SK-N-SH treated with all-trans-retinoic acid at 6 μM for 48 hours (cell line): ENCODE measurements around the gene RAB36.

Source experiments
- ATAC-seq: fragments of 200-7000 bp; cut with Tn5 transposase; 3 replicates; pipeline ENCODE4 v1.9.1; 2020; ENCODE audit warnings: mild to moderate bottlenecking, moderate library complexity
- BACH2 ChIP-seq: fragments of 250-450 bp; sonication (Bioruptor Pico); IDR thresholded peaks from 2 replicates; pipeline ENCODE4 v1.9.0; 2021; ENCODE audit warnings: mild to moderate bottlenecking, borderline replicate concordance
- CREB5 ChIP-seq: fragments of 250-450 bp; sonication (Bioruptor Pico); IDR thresholded peaks from 2 replicates; pipeline ENCODE4 v1.5.1; 2020; ENCODE audit warnings: low read depth, mild to moderate bottlenecking, moderate library complexity
- CSDC2 ChIP-seq: fragments of 250-450 bp; sonication (Bioruptor Pico); IDR thresholded peaks from 2 replicates; pipeline ENCODE4 v1.5.0; 2020; ENCODE audit warnings: mild to moderate bottlenecking, moderate library complexity
- ESRRG ChIP-seq: fragments of 250-450 bp; sonication (Bioruptor Pico); IDR thresholded peaks from 2 replicates; pipeline ENCODE4 v1.6.1; 2021; ENCODE audit warnings: mild to moderate bottlenecking
- GLIS3 ChIP-seq: fragments of 250-450 bp; sonication (Bioruptor Pico); IDR thresholded peaks from 2 replicates; pipeline ENCODE4 v1.5.0; 2020; ENCODE audit warnings: mild to moderate bottlenecking, moderate library complexity
- ISL1 ChIP-seq: fragments of 250-450 bp; sonication (Bioruptor Pico); IDR thresholded peaks from 2 replicates; pipeline ENCODE4 v2.1.2; 2022; ENCODE audit warnings: mild to moderate bottlenecking, moderate library complexity
- OSR1 ChIP-seq: fragments of 250-450 bp; sonication (Bioruptor Pico); IDR thresholded peaks from 2 replicates; pipeline ENCODE4 v1.8.0; 2022; ENCODE audit warnings: moderate library complexity, mild to moderate bottlenecking, inconsistent platforms
- POU6F1 ChIP-seq: fragments of 250-450 bp; sonication (Bioruptor Pico); IDR thresholded peaks from 2 replicates; pipeline ENCODE4 v1.8.0; 2021; ENCODE audit warnings: low read depth, mild to moderate bottlenecking, moderate library complexity, borderline replicate concordance
- RARB ChIP-seq: fragments of 250-450 bp; sonication (Bioruptor Pico); IDR thresholded peaks from 2 replicates; pipeline ENCODE4 v1.8.0; 2021; ENCODE audit warnings: mild to moderate bottlenecking, moderate library complexity
- SNAI2 ChIP-seq: fragments of 250-450 bp; sonication (Bioruptor Pico); IDR thresholded peaks from 2 replicates; pipeline ENCODE4 v1.5.0; 2020; ENCODE audit warnings: mild to moderate bottlenecking, moderate library complexity
- TOX ChIP-seq: fragments of 250-450 bp; sonication (Bioruptor Pico); IDR thresholded peaks from 2 replicates; pipeline ENCODE4 v1.8.0; 2021; ENCODE audit warnings: mild to moderate bottlenecking, moderate library complexity, borderline replicate concordance
- ZC3H10 ChIP-seq: fragments of 250-450 bp; sonication (Bioruptor Pico); IDR thresholded peaks from 2 replicates; pipeline ENCODE4 v1.5.1; 2021; ENCODE audit warnings: mild to moderate bottlenecking, moderate library complexity
- ZFP3 ChIP-seq: fragments of 250-450 bp; sonication (Bioruptor Pico); IDR thresholded peaks from 2 replicates; pipeline ENCODE4 v1.5.0; 2020; ENCODE audit warnings: mild to moderate bottlenecking, moderate library complexity
- ZFP30 ChIP-seq: fragments of 450-650 bp; formaldehyde crosslinking; IDR thresholded peaks from 2 replicates; pipeline ENCODE4 v1.5.0; 2022; ENCODE audit warnings: mild to moderate bottlenecking, moderate library complexity
- ZNF565 ChIP-seq: fragments of 450-650 bp; formaldehyde crosslinking; conservative IDR thresholded peaks from 2 replicates; pipeline ENCODE4 v1.5.0; 2020; ENCODE audit warnings: low read depth, mild to moderate bottlenecking, moderate library complexity
- ZNF70 ChIP-seq: fragments of 450-650 bp; formaldehyde crosslinking; IDR thresholded peaks from 2 replicates; pipeline ENCODE4 v1.5.0; 2020; ENCODE audit warnings: mild to moderate bottlenecking, moderate library complexity
- ZNF8 ChIP-seq: fragments of 450-650 bp; formaldehyde crosslinking; IDR thresholded peaks from 2 replicates; pipeline ENCODE4 v1.5.0; 2020; ENCODE audit warnings: mild to moderate bottlenecking, moderate library complexity
- TF ChIP-seq, protein P1 (sequence below): fragments of 250-450 bp; sonication (Bioruptor Pico); IDR thresholded peaks from 2 replicates; pipeline ENCODE4 v1.5.0; 2020; ENCODE audit warnings: mild to moderate bottlenecking, moderate library complexity
- TF ChIP-seq, protein P2 (sequence below): fragments of 250-450 bp; sonication (Bioruptor Pico); IDR thresholded peaks from 2 replicates; pipeline ENCODE4 v1.5.1; 2021; ENCODE audit warnings: mild to moderate bottlenecking, moderate library complexity
- TF ChIP-seq, protein P3 (sequence below): fragments of 250-450 bp; sonication (Bioruptor Pico); IDR thresholded peaks from 2 replicates; pipeline ENCODE4 v1.8.0; 2020; ENCODE audit warnings: mild to moderate bottlenecking, moderate library complexity, borderline replicate concordance

RAB36 gene

DNA sequence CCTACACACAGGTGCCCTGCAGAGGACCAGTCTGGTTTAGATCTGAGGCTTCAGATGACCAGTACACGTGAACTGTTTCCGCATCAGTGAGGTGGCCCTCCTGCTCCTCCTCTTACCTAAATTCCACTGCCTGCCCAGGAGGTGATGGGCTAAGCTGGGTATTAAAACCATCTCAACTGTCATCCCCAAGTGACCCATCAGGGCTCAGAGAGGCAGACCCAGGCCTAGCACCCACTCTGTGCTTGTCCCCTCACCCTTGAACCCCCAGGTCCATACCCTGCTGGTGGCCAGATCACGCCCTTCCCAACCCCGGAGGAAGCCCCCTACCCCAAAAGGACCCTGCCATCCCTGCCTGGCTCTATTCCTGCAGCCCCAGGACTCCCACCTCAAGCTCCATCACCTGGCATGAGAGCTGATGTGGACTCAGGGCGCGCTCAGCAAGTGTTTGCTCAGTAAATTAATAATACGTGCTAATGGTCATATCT is 24.8 kb upstream of the RAB36 start (continued):
- TF ChIP-seq CREB5 (CRISPR knock-in tag) (no peak), ZFP3 (CRISPR knock-in tag) (no peak), BACH2 (CRISPR knock-in tag) (no peak), OSR1 (CRISPR knock-in tag) (no peak), RARB (no peak), SNAI2 (CRISPR knock-in tag) (no peak), ISL1 (CRISPR knock-in tag) (no peak)
- TF ChIP-seq, protein P1, sequence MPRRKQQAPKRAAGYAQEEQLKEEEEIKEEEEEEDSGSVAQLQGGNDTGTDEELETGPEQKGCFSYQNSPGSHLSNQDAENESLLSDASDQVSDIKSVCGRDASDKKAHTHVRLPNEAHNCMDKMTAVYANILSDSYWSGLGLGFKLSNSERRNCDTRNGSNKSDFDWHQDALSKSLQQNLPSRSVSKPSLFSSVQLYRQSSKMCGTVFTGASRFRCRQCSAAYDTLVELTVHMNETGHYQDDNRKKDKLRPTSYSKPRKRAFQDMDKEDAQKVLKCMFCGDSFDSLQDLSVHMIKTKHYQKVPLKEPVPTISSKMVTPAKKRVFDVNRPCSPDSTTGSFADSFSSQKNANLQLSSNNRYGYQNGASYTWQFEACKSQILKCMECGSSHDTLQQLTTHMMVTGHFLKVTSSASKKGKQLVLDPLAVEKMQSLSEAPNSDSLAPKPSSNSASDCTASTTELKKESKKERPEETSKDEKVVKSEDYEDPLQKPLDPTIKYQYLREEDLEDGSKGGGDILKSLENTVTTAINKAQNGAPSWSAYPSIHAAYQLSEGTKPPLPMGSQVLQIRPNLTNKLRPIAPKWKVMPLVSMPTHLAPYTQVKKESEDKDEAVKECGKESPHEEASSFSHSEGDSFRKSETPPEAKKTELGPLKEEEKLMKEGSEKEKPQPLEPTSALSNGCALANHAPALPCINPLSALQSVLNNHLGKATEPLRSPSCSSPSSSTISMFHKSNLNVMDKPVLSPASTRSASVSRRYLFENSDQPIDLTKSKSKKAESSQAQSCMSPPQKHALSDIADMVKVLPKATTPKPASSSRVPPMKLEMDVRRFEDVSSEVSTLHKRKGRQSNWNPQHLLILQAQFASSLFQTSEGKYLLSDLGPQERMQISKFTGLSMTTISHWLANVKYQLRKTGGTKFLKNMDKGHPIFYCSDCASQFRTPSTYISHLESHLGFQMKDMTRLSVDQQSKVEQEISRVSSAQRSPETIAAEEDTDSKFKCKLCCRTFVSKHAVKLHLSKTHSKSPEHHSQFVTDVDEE, result no peak

GRCh38 chr22:23121000-23121421 is 24.3 kb upstream of the RAB36 start:
- no peak for ATAC-seq
- TF ChIP-seq TOX (CRISPR knock-in tag) (no peak), POU6F1 (CRISPR knock-in tag) (no peak), ZFP30 (no peak), GLIS3 (CRISPR knock-in tag) (no peak), ZC3H10 (CRISPR knock-in tag) (no peak), ZNF8 (no peak), CREB5 (CRISPR knock-in tag) (no peak), ZNF70 (CRISPR knock-in tag) (no peak), BACH2 (CRISPR knock-in tag) (no peak), ESRRG (no peak), ZFP3 (CRISPR knock-in tag) (no peak), ZNF565 (CRISPR knock-in tag) (no peak), RARB (no peak), CSDC2 (CRISPR knock-in tag) (no peak)
- TF ChIP-seq, protein P2, sequence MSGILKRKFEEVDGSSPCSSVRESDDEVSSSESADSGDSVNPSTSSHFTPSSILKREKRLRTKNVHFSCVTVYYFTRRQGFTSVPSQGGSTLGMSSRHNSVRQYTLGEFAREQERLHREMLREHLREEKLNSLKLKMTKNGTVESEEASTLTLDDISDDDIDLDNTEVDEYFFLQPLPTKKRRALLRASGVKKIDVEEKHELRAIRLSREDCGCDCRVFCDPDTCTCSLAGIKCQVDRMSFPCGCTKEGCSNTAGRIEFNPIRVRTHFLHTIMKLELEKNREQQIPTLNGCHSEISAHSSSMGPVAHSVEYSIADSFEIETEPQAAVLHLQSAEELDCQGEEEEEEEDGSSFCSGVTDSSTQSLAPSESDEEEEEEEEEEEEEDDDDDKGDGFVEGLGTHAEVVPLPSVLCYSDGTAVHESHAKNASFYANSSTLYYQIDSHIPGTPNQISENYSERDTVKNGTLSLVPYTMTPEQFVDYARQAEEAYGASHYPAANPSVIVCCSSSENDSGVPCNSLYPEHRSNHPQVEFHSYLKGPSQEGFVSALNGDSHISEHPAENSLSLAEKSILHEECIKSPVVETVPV (CRISPR knock-in tag), result no peak
- TF ChIP-seq, protein P3, sequence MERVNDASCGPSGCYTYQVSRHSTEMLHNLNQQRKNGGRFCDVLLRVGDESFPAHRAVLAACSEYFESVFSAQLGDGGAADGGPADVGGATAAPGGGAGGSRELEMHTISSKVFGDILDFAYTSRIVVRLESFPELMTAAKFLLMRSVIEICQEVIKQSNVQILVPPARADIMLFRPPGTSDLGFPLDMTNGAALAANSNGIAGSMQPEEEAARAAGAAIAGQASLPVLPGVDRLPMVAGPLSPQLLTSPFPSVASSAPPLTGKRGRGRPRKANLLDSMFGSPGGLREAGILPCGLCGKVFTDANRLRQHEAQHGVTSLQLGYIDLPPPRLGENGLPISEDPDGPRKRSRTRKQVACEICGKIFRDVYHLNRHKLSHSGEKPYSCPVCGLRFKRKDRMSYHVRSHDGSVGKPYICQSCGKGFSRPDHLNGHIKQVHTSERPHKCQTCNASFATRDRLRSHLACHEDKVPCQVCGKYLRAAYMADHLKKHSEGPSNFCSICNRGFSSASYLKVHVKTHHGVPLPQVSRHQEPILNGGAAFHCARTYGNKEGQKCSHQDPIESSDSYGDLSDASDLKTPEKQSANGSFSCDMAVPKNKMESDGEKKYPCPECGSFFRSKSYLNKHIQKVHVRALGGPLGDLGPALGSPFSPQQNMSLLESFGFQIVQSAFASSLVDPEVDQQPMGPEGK (CRISPR knock-in tag), result no peak
- TF ChIP-seq, protein P1, result no peak
